Smooth muscle cell (in vitro differentiated cells): Measurements from ENCODE around the gene AIMP2. TPM values are rescaled to one million over a fixed set of nuclear protein-coding genes. Genes with fewer than 3 reads are reported as not detected.
"Not testable (repeated sequence)": the region's sequence is repeated elsewhere in the genome, so short reads cannot be mapped to it uniquely, and the experiment has no call there.

Experiments used
- DNase-seq: peaks from one replicate; lab custom pipeline; 2025; ENCODE audit not compliant: unreplicated experiment; lab: John Stamatoyannopoulos, UW
- H2AFZ ChIP-seq: fragments of 200-600 bp; sonication (generic); 2 replicates; pipeline ENCODE4 v1.6.0; 2016; ENCODE audit warnings: antibody characterized with exemption, low read depth, mild to moderate bottlenecking
- H3F3A ChIP-seq: fragments of 200-600 bp; sonication (generic); 2 replicates; pipeline ENCODE4 v1.6.0; 2017; ENCODE audit warnings: antibody characterized with exemption, low read depth
- H3K27ac ChIP-seq: fragments of 200-600 bp; sonication (generic); 2 replicates; pipeline ENCODE4 v1.5.1; 2016; ENCODE audit warnings: low read depth, mild to moderate bottlenecking
- H3K27me3 ChIP-seq: fragments of 200-600 bp; sonication (generic); 2 replicates; pipeline ENCODE4 v1.6.1; 2016; ENCODE audit warnings: low read depth, mild to moderate bottlenecking
- H3K36me3 ChIP-seq: fragments of 200-600 bp; sonication (generic); 2 replicates; pipeline ENCODE4 v1.5.1; 2016; ENCODE audit warnings: low read depth
- H3K4me1 ChIP-seq: fragments of 200-600 bp; sonication (generic); 2 replicates; pipeline ENCODE4 v1.5.1; 2016; ENCODE audit warnings: low read depth
- H3K4me2 ChIP-seq: fragments of 200-600 bp; sonication (generic); 2 replicates; pipeline ENCODE4 v1.6.0; 2016; ENCODE audit warnings: mild to moderate bottlenecking
- H3K4me3 ChIP-seq: fragments of 200-600 bp; sonication (generic); 2 replicates; pipeline ENCODE4 v1.5.1; 2016; ENCODE audit warnings: mild to moderate bottlenecking
- H3K79me2 ChIP-seq: fragments of 200-600 bp; sonication (generic); 2 replicates; pipeline ENCODE4 v1.6.0; 2016; ENCODE audit warnings: low read depth, mild to moderate bottlenecking
- H3K9ac ChIP-seq: fragments of 200-600 bp; sonication (generic); 2 replicates; pipeline ENCODE4 v1.6.0; 2016; ENCODE audit warnings: low read depth
- H3K9me3 ChIP-seq: fragments of 200-600 bp; sonication (generic); replicated peaks from 2 replicates; pipeline ENCODE4 v1.5.1; 2016; ENCODE audit warnings: low read depth
- H4K20me1 ChIP-seq: fragments of 200-600 bp; sonication (generic); 2 replicates; pipeline ENCODE4 v1.6.0; 2016; ENCODE audit warnings: low read depth
- WGBS: methylation state at CpG from one replicate; pipeline ENCODE4 v1.1.7; 2016; ENCODE audit warnings: low lambda C conversion rate; 5-methylcytosine and 5-hydroxymethylcytosine counted together
- polyA plus RNA-seq: library from polyadenylated mRNA; unstranded; fragments of >200 nt; fragmentation: Nextera tagmentation; extraction: Ambion mirVana; gene quantifications from 2 replicates; pipeline ENCODE4 v1.2.1, GENCODE V29; 2016
- total RNA-seq: library from RNA; depleted of rRNA; stranded (reverse); fragments of >200 nt; gene quantifications from 2 replicates; pipeline ENCODE4 v1.2.3, GENCODE V29; 2014
- TF ChIP-seq, protein P1 (sequence below): fragments of 200-600 bp; sonication (generic); IDR thresholded peaks from 2 replicates; pipeline ENCODE4 v1.5.1; 2017; ENCODE audit warnings: borderline replicate concordance, mild to moderate bottlenecking, antibody characterized with exemption; ENCODE audit not compliant: insufficient read depth, poor library complexity, severe bottlenecking

Gene AIMP2
- total and polyA plus RNA-seq, 2 experiments from 2014 or later, result 30.1 to 43.7 TPM

DNA sequence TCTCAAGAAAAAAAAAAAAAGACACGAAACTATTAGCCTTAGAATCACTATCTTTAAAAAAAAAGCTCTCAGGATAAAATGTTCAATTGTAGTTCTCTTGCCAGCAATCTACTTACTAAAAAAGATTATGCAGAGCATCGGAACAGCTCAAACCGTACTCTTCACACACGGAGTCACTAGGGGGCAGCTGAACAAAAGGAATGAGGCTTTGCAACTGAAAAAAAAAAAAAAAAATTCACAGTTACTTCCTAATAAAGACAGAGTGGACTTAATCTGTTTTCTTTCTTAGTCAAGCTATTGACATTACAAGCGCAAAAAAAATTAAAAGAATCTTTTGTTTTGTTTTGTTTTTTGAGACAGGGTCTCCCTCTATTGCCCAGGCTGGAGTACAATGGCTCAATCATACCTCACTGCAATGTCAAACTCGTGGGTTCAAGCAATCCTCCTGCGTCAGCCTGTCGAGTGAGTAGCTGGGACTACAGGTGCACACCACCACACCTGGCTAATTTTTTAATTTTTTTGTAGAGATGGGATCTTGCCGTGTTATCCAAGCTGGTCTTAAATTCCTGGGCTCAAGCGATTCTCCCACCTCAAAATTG, 11.8 kb upstream of the AIMP2 start:
- H2AFZ ChIP-seq, result no peak overlapping the region
- no peaks in the 10 kb centered on the region for H3K4me1 ChIP-seq
- no peak for DNase-seq
- H3K9me3 ChIP-seq, result no peaks in the 10 kb centered on the region
- no peak overlapping the region for H3K27ac ChIP-seq
- H3K4me2 ChIP-seq, result no peak overlapping the region
- H4K20me1 ChIP-seq, result no peaks in the 10 kb centered on the region
- H3K4me3 ChIP-seq, result no peak overlapping the region
- H3K79me2 ChIP-seq, result no peaks in the 10 kb centered on the region
- H3K27me3 ChIP-seq, result no peaks in the 10 kb centered on the region
- WGBS, result 75% methylated on average over 10 of the region's 10 CpGs
- TF ChIP-seq, protein P1, sequence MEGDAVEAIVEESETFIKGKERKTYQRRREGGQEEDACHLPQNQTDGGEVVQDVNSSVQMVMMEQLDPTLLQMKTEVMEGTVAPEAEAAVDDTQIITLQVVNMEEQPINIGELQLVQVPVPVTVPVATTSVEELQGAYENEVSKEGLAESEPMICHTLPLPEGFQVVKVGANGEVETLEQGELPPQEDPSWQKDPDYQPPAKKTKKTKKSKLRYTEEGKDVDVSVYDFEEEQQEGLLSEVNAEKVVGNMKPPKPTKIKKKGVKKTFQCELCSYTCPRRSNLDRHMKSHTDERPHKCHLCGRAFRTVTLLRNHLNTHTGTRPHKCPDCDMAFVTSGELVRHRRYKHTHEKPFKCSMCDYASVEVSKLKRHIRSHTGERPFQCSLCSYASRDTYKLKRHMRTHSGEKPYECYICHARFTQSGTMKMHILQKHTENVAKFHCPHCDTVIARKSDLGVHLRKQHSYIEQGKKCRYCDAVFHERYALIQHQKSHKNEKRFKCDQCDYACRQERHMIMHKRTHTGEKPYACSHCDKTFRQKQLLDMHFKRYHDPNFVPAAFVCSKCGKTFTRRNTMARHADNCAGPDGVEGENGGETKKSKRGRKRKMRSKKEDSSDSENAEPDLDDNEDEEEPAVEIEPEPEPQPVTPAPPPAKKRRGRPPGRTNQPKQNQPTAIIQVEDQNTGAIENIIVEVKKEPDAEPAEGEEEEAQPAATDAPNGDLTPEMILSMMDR, result peak; percentile 54
- H3F3A ChIP-seq, result no peaks in the 10 kb centered on the region
- H3K36me3 ChIP-seq, result peaks cover 4% of the 10 kb centered on the region
- H3K9ac ChIP-seq, result no peak overlapping the region

DNA sequence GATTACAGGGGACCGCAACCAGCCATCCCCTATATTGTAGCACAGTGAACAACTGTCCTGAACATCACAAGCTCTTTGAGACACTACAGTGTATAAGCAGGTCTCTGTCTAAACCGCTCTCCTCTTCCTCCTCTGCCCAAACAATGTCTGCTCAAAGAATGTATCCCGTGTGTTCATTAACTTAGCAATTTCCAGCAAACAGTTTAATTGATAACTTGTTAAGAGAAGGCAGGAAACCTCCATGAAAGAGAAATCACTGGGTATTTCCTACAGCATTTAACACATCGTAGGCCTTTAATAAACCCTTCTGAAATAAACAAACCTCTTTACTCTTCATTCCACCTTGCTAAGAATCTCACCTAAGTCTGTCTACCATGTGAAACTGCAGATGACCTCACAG, 1.7 kb upstream of the AIMP2 start:
- no peaks in the 10 kb centered on the region for H3K27me3 ChIP-seq
- H3K9me3 ChIP-seq, result no peaks in the 10 kb centered on the region
- no peak overlapping the region for H3K4me3 ChIP-seq
- H2AFZ ChIP-seq, result no peak overlapping the region
- H4K20me1 ChIP-seq, result no peaks in the 10 kb centered on the region
- 95% methylated on average over 4 of the region's 4 CpGs for WGBS
- no peak overlapping the region for H3K4me2 ChIP-seq
- H3K79me2 ChIP-seq, result peaks cover 44% of the 10 kb centered on the region
- peaks cover 3% of the 10 kb centered on the region for H3K4me1 ChIP-seq
- no peak for DNase-seq
- no peaks in the 10 kb centered on the region for H3F3A ChIP-seq
- TF ChIP-seq, protein P1, result no peak
- H3K9ac ChIP-seq, result no peak overlapping the region
- no peak overlapping the region for H3K27ac ChIP-seq
- no peaks in the 10 kb centered on the region for H3K36me3 ChIP-seq

DNA sequence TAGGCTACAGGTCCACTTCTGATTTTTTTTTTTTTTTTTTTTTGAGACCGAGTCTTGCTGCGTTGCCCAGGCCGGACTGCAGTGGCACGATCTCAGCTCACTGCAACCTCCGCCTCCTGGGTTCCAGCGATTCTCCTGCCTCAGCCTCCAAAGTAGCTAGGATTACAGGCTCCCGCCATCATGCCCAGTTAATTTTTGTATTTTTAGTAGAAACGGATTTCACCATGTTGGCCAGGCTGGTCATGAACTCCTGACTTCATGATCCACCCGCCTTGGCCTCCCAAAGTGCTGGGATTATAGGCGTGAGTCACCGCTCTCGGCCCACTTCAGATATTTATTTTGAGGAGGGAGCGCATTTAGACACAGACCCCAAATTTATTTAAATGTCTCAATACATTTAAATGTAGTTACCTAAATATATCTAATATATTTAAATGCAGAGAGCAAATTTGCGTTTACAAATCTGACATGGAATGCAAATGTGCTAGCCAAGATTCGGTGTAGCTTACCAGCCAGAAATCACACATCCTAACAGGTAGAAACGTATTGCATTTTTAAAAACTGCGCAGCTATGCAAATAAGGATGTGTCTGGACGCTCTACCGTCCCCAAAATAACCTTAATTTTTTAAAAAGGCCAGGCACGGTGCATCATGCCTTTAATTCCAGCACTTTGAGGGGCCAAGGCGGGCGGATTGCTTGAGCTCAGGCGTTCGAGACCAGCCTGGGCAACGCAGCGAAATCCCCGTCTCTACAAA, 1.1 kb upstream of the AIMP2 start:
- not testable (repeated sequence) for H3K27me3 ChIP-seq, H4K20me1 ChIP-seq, H3F3A ChIP-seq, DNase-seq, H3K4me1 ChIP-seq, H3K9me3 ChIP-seq, H2AFZ ChIP-seq, H3K36me3 ChIP-seq
- peak overlapping the region; percentile 68 for H3K9ac ChIP-seq
- peaks cover 50% of the 10 kb centered on the region for H3K79me2 ChIP-seq
- 47% methylated on average over 27 of the region's 27 CpGs for WGBS
- peak overlapping the region; percentile 85 for H3K4me2 ChIP-seq
- peak overlapping the region; percentile 63 for H3K27ac ChIP-seq
- H3K4me3 ChIP-seq, result peak overlapping the region; percentile 70

DNA sequence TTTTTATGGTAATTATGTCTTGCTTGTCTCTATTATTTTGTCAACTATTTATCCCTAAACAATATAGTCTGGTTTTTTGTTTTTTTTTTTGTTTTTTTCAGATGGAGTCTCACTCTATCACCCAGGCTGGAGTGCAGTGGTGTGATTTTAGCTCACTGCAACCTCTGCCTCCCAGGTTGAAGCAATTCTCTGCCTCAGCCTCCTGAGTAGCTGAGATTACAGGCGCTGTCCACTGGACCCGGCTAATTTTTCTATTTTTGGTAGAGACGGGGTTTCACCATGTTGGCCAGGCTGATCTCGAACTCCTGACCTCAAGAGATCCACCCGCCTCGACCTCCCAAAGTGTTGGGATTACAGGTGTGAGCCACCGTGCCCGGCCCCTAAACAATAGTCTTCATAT, 1.3 kb downstream of the AIMP2 start:
- not testable (repeated sequence) for H2AFZ ChIP-seq, H3K9me3 ChIP-seq, DNase-seq, H3K9ac ChIP-seq, H3K4me1 ChIP-seq, H4K20me1 ChIP-seq, H3K36me3 ChIP-seq, H3K27me3 ChIP-seq
- peak overlapping the region; percentile 70 for H3K4me3 ChIP-seq
- 94% methylated on average over 8 of the region's 8 CpGs for WGBS
- peaks cover 57% of the 10 kb centered on the region for H3K79me2 ChIP-seq
- H3K4me2 ChIP-seq, result peak overlapping the region; percentile 83
- H3K27ac ChIP-seq, result peak overlapping the region; percentile 79
- peaks cover 11% of the 10 kb centered on the region for H3F3A ChIP-seq
